NCI-H2227 (cell line): ENCODE data around the gene PEX3.
A peak's percentile ranks its signal among the peaks of the same experiment; 100 is the strongest.

Experiments used
- DNase-seq: peaks from one replicate; lab custom pipeline; 2025; ENCODE audit not compliant: unreplicated experiment; lab: John Stamatoyannopoulos, UW

Gene PEX3

DNA sequence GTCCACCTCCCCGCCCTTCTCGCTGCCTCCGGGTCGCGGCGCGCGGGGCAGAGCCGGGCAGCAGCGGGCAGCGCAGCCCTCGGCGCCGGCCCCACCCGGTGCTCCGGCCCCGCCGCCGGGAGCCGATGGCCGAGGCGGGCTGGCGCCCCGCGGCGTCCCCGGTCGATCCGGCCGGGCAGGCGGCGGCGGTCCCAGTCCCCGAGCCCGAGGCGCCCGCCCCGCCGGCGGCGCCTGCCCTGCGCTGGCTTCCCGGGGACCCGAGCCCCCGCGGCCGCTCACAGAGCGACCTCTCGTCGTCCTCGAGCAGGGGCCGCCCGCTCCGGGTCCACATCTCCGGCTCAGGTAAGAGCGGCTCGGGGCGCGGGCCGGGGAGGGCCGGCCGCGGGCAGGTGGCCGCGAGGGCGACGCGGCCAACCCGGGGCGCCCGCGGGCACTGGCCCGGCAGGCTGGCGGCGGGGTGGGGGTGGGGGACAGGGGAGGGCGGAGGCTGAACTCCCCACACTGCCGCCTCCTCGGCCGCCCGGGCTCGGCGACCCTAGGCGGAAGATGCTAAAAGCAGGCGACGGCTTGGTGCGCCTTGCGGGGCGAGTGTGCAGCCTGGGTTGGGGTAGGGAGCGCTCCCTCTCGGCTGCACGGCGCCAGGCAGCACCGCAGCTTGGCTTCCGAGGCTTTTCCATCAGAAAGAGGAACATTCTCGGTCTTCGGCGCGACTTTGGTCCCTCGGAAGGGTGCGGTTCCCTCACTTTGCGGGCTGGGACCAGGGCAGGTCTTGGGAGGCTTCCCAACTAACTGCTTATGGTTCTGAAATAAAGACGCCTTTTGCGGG, 86.5 kb downstream of the PEX3 start:
- DNase-seq = peak; percentile 62

DNA sequence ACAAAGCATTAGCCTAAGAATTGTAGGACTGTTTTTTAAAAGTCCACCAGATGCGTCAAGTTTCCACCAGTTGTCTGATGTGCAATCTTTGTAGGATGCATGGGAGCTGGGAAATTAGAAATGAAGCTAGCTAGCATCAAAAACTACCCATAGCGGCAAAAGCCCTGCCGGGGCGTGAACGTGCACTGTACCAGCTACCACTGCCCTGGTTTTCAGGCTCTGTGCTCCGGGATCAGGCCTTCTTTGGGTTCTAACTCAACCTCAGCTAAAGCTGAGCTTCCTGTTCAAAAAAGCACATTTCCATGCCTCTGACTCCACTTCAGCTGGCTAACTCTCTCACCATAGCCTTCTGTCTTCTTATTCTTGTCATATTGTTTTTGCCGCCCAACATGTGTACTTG, 87.8 kb downstream of the PEX3 start:
- DNase-seq = no peak

DNA sequence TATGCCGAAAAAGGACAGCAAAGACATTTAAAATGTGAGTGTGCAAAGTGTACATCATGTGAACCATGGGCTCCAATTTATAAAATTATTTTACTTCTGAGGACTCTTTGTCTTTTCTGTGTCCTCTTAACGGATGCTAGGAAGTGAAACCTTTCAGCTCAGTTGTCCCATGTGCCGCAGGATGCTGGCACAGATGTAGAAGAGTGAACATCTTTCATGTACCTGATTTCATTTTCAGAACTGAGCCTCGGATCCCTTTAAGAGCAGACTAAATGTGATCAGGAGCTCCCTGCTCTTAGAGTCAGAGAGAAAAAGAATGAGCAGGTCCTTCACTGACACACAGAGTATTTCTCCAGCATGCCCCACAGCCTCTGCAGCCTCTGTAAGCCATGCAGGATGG, 88.5 kb downstream of the PEX3 start:
- no peak for DNase-seq

DNA sequence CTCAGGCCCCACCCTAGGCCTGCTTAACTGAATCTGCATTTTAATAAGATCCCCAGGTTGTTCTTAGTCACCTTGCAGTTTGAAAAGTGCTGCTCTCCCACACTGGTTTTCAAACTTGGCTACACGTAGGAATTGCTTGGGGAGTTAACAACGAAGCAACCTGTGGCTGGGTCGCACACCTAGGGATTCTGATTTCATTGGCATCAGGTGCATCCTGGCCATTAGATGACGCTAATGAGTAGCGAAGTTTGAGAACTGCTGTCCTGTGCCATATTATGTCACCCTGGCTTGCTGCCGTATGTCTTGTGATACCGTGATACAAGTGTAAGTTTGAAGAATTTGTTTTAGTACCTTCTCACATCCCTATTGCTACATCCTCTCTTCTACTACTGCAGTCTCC, 89.1 kb downstream of the PEX3 start:
- no peak for DNase-seq

DNA sequence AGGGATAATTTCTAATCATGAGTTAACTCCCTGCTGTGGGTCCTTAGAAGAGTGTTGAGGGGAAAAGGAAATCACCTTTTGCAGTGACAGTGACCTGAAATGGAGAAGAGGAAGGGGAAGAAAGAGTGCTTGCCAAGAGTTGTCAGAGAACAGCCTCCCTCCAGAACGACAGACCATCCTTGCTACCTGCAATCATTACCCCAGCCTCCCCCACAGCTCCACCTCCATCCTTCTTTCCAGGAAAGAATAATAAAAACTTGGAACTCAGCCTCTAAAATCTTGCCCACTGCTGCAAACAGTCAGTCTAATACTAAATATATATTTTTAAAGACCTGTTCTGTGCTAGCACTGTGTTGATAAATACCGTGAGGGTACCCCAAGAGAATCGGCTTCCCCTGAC, 89.6 kb downstream of the PEX3 start:
- DNase-seq = no peak
